ENCODE data around the gene LPP.
A peak's percentile ranks its signal among the peaks of the same experiment; 100 is the strongest.

LPP gene

GRCh38 chr3:188299068-188299467 is 145.1 kb downstream of the LPP start:
- DNase-seq (ENCODE audit: low read depth) = no peak

GRCh38 chr3:188299708-188300107 is 145.8 kb downstream of the LPP start:
- DNase-seq (ENCODE audit: low read depth) = no peak

DNA sequence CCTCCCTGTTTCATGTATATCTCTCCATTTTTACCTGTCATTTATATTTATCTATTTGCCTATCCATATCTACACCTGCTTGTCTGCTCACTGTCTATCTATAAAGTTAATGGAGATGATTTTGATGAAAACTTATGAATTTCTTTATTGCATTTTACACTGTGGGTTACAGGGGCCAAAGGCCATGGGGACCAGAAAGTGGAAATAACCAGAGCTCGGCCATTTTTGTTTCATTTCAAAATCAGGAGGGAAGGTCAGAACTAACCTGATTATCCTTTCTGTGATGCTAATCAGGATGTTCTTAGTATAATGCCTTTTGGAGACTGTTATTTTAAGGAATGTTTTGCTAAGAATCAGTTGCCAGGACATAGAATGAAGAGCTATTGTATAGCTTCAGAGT is 147.2 kb downstream of the LPP start:
- DNase-seq (ENCODE audit: low read depth) = no peak

- DNase-seq (ENCODE audit: low read depth) = no peak
These were observed 149.4 kb downstream of the LPP start for GRCh38 chr3:188303286-188303799.

DNA sequence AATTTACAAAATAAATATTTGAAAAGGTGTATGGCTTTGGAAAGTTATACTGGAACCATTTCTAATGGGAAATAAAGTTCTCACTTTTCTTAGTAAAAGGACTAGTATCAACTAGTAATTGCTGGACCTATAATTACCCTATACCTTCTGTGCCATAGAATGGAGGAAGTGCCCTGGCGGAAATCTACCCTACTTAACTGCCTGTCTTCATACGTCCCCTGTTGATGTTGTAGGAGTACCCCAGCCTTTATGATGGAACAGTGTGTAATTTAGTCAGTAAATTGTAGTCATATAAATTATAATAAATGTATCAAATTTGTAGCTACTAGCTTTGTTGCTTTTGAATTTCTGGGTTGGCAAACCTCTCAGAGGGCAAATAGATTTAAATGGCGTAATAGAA is 149.9 kb downstream of the LPP start:
- no peak for DNase-seq (ENCODE audit: low read depth)

DNA sequence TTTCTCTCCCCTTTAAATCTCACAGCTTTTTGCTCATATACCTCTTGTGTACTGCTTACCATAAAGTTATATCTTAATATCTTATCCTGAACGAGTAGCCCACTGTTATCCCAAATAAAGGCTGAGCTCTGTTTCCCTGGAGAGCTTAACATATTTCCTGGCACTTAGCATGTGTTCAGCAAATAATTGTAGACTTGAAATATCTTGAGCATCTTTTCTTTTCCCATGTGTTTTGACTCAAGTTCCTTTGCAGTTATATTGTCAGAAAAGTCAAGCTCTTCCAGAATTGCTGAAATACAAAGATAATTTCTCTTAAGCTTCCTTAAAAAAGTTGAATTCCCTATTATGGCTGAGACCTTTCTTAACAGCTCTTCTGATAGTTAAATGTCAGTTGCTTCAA is 150.5 kb downstream of the LPP start:
- no peak for DNase-seq (ENCODE audit: low read depth)

DNA sequence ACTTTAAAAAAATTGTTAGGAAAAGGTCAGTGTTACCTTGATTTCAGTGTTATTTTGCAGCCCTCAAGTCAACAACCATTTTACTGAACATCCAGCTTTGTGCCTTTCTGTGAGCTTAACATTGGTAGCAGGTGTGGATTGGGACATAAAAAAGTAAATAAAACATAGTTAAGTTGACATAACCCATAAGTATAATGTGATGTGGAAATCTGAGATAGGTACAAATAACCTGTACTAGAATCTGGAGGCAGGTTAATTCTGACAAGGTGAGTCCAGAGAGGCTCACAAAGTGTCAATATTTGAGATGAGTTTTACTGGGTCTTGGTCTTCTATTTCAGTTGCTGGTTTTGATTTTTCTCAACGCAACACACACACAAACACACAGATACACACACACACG is 151.3 kb downstream of the LPP start:
- no peak for DNase-seq (ENCODE audit: low read depth)

GRCh38 chr3:188306435-188307005 is 152.6 kb downstream of the LPP start:
- DNase-seq (ENCODE audit: low read depth) = no peak

- no peak for DNase-seq (ENCODE audit: low read depth)
These were observed 155.7 kb downstream of the LPP start for GRCh38 chr3:188309437-188310269.

GRCh38 chr3:188310270-188310710 is 156.3 kb downstream of the LPP start:
- no peak for DNase-seq (ENCODE audit: low read depth)

DNA sequence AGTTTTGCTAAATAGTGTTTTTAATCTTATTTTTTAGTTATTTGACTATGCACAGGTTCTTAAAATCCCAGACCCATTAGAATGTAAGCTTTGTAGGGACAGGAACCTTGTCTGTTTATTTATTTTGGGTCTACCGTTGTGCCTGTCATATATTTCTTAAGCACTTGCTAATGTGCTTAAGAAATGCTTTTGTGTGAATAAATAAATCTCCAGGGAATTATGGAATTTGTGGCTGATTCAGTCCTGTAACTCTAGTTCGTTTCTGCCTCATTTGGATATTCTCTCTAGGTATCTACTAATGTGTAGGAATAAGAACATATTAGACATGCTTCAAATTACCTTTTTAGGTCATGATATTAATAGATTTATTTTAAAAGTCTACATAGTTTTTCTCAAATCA is 161.6 kb downstream of the LPP start:
- DNase-seq (ENCODE audit: low read depth) = no peak

DNA sequence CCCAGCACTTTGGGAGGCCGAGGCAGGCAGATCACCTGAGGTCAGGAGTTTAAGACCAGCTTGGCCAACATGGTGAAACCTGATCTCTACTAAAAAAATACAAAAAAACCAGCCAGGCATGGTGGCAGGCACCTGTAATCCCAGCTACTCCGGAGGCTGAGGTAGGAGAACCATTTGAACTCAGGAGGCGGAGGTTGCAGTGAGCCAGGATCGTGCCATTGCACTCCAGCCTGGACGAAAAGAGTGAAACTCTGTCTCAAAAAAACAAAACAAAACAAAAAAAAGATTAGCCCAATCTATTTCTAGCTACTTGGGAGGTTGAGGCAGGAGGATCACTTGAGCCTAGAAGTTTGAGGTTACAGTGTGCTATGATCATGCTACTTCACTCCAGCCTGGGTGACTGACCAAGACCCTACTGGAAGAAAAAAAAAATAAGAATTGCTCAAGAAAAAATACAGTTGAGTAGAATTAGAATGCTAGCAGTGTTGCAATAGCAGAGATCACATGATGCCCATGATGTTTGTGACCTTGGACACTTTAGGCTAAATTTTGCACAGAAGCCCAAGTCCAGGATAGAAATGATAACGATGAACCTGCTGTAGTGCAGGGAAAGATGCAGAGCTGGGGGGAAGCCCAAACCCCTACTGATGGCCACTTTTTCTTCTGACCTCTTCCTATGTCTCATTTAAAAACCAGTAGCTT is 162.2 kb downstream of the LPP start:
- DNase-seq (ENCODE audit: low read depth) = no peak

DNA sequence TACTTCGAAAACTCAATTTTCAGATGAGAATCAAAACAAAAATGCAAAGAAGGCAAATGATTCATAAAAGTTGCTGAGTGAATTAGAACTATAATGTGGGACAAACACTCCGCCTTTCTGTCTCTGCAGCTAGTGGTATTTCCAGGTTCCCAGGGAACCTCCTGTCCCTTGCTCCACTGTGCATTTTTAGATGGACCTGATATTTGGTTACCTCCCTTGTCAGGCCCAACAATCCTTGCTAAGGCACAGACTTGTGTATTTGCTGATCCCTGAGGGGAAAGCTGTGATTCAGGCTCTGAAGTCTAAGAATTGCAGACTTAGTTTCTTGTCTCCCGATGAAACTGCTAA is 162.7 kb downstream of the LPP start:
- DNase-seq (ENCODE audit: low read depth) = no peak

DNA sequence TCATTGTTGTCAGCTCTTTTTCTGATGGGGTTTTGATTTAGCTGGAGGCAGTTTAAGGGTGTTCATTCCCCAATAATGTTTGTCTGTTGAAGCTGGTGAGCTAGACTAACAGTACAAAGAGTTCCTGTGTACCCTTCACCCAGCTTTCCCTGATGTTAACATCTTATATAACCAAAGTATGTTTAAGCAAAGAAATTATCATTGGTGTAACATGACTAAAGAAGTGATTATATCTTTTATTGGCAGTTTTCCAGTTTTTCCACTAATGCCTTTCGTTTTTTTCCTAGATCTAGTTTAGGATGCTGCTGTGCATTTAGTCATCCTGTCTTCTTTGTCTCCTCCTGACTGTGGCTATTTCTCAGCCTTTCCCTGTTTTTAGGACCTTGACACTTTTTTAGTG is 165.6 kb downstream of the LPP start:
- no peak for DNase-seq (ENCODE audit: low read depth)

- peak; percentile 51 for DNase-seq (ENCODE audit: low read depth)
These were observed 166.8 kb downstream of the LPP start for GRCh38 chr3:188320757-188321156.

GRCh38 chr3:188321258-188321657 is 167.3 kb downstream of the LPP start:
- DNase-seq (ENCODE audit: low read depth) = no peak

GRCh38 chr3:188322135-188322887 is 168.4 kb downstream of the LPP start:
- no peak for DNase-seq (ENCODE audit: low read depth)

DNA sequence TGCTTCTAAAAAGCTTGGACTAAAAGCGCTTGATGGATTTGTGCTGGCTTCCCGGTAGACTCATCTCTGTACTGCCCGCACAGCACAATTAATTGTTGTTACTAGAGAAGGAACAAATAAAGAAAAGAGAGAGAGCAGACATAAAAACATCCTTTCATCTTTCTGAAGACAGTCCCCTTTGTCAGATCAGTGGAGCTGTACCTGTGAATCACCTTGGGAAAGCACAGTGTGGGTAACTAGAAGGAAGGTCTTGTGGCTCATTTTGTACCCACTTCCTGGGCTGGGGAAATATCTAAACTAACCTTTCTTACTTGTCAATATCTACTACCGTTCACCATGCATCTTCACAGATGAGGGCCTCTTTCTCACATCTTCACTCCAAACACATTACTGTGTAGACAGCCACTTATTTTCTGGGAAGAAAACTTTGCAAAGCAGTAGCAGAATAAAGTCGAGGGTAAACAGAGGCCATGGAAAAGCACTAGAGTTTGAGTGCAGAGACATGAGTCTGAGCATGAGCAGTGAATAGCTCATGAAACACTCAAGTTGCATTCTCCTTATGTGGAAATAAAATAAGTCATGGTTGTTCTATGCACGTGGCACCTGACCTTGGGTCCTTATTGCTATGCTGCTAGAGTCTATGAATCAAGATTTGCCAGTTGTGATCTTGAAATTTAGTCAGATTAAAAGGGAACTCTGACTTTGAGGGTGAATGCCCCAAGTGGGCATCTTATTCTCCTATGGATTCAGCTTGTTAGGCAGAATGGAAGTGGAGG is 169.3 kb downstream of the LPP start:
- DNase-seq (ENCODE audit: low read depth) = no peak

DNA sequence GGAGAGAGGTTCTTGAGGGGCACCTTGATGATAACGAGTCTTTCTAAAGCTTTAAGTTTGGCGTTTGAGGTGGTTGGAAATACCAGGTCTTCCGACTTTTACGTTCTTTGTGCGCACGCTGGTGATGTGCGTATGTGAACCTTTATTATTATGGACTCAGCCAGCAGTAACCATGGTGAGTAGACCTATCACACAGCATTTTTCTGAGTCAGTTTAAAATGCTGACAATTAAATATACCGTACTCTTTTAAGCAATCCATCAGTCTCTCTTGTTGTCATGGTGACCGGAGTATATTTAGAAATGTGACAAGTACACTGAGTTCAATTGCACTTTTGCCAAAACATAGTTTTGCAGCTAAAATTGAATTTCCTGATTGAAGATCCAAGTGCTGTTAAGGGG is 172.2 kb downstream of the LPP start:
- no peak for DNase-seq (ENCODE audit: low read depth)

- no peak for DNase-seq (ENCODE audit: low read depth)
These were observed 173.0 kb downstream of the LPP start for GRCh38 chr3:188326968-188327367.

DNA sequence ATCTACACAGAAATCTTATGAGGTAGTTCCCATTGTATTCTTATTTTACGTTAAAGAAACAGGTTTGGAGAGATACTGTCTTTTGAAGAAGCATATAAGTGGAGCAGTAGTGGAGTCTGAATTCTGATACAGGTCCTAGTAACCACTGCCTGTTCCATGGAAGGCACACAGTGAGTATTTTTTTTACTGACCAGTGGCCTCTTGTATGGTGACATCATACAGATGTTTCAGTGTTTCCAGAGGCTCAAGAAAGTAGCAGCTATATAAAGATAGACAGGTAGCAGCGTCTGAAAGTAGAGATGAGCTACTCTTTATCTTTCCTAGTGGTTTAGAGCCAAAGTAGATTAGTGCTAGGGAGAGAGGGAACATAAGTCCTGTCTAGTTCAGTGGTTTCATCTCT is 173.5 kb downstream of the LPP start:
- no peak for DNase-seq (ENCODE audit: low read depth)

GRCh38 chr3:188330138-188330537 is 176.2 kb downstream of the LPP start:
- DNase-seq (ENCODE audit: low read depth) = no peak

Measured in GM04503 (cell line).